ENCODE measurements around the gene CFAP107.

DNA sequence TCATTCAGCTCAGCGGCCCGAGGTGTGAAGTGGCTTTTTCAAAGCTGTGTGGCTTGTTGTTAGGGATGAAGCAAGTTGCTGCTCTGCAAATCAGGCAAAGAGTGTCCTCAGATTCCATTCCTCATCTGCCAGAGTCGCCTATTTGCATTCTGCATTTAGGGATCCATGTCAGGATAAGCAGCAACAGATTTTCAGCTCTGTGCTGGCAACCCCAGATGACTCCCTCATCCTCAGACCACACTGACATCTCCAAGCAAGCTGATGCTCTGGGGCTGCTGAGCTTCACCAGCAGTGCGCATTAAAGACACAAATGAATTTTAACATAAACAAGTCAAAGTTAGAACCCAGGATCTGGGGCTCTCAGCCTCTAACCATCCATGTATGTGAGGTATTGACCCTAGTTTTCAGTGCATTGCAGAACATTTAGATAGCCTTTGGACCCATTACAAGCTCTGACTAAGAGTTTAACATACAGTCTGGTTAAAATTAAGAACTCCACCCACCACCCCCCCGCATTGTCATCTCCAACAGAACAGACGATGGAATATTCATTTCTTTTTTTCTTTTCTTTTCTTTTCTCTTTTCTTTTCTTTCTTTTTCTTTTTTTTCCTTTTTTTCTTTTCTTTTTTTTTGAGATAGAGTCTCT is 10.9 kb downstream of the CFAP107 start:
- no peak for TF ChIP-seq CHD1 (IDR thresholded peaks at IDR 0.05; ENCODE audit: low read depth, low read length)
- no peak for TF ChIP-seq POLR2A (IDR thresholded peaks at IDR 0.05; ENCODE audit: low read depth, low read length)
- TF ChIP-seq, protein P1, sequence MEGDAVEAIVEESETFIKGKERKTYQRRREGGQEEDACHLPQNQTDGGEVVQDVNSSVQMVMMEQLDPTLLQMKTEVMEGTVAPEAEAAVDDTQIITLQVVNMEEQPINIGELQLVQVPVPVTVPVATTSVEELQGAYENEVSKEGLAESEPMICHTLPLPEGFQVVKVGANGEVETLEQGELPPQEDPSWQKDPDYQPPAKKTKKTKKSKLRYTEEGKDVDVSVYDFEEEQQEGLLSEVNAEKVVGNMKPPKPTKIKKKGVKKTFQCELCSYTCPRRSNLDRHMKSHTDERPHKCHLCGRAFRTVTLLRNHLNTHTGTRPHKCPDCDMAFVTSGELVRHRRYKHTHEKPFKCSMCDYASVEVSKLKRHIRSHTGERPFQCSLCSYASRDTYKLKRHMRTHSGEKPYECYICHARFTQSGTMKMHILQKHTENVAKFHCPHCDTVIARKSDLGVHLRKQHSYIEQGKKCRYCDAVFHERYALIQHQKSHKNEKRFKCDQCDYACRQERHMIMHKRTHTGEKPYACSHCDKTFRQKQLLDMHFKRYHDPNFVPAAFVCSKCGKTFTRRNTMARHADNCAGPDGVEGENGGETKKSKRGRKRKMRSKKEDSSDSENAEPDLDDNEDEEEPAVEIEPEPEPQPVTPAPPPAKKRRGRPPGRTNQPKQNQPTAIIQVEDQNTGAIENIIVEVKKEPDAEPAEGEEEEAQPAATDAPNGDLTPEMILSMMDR (conservative IDR thresholded peaks at IDR 0.05; ENCODE audit: low read depth, low read length): no peak
- TF ChIP-seq RAD21 (IDR thresholded peaks at IDR 0.05; ENCODE audit: low read length): no peak
- TF ChIP-seq, protein P2, sequence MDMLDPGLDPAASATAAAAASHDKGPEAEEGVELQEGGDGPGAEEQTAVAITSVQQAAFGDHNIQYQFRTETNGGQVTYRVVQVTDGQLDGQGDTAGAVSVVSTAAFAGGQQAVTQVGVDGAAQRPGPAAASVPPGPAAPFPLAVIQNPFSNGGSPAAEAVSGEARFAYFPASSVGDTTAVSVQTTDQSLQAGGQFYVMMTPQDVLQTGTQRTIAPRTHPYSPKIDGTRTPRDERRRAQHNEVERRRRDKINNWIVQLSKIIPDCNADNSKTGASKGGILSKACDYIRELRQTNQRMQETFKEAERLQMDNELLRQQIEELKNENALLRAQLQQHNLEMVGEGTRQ (IDR thresholded peaks at IDR 0.05; ENCODE audit: low read depth, low read length): no peak
- TF ChIP-seq MAFK (IDR thresholded peaks at IDR 0.05; ENCODE audit: low read depth, low read length): no peak
- no peak for TF ChIP-seq RFX5 (IDR thresholded peaks at IDR 0.05; ENCODE audit: low read depth, low read length)
- no peak for TF ChIP-seq SMC3 (IDR thresholded peaks at IDR 0.05; ENCODE audit: low read depth, low read length)
- TF ChIP-seq MXI1 (IDR thresholded peaks at IDR 0.05; ENCODE audit: borderline replicate concordance, low read depth, low read length): no peak
- TF ChIP-seq NFE2L2 (IDR thresholded peaks at IDR 0.05; ENCODE audit: low read depth, low read length): no peak
- TF ChIP-seq, protein P3, sequence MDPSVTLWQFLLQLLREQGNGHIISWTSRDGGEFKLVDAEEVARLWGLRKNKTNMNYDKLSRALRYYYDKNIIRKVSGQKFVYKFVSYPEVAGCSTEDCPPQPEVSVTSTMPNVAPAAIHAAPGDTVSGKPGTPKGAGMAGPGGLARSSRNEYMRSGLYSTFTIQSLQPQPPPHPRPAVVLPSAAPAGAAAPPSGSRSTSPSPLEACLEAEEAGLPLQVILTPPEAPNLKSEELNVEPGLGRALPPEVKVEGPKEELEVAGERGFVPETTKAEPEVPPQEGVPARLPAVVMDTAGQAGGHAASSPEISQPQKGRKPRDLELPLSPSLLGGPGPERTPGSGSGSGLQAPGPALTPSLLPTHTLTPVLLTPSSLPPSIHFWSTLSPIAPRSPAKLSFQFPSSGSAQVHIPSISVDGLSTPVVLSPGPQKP (IDR thresholded peaks at IDR 0.05; ENCODE audit: borderline replicate concordance, low read depth, low read length): no peak

Data from IMR-90 (cell line).